GF-D8 (cell line): ENCODE data around the gene XPC.
"Not testable (repeated sequence)": the region's sequence is repeated elsewhere in the genome, so short reads cannot be mapped to it uniquely, and the experiment has no call there.

Experiments
- DNase-seq: peaks from one replicate; lab custom pipeline; 2025; lab: John Stamatoyannopoulos, UW

Gene XPC

GRCh38 chr3:14119651-14120050, 58.8 kb downstream of the XPC start:
- DNase-seq = no peak

- no peak for DNase-seq
These were observed 59.7 kb downstream of the XPC start for GRCh38 chr3:14118400-14119381.

GRCh38 chr3:14117468-14118399, 60.7 kb downstream of the XPC start:
- DNase-seq = no peak

- DNase-seq = no peak
These were observed 64.3 kb downstream of the XPC start for GRCh38 chr3:14113965-14114635.

GRCh38 chr3:14110699-14111098, 67.7 kb downstream of the XPC start:
- no peak for DNase-seq

GRCh38 chr3:14109821-14110220, 68.6 kb downstream of the XPC start:
- DNase-seq = not testable (repeated sequence)

GRCh38 chr3:14097616-14098391, 80.6 kb downstream of the XPC start:
- DNase-seq = no peak

- DNase-seq = no peak
These were observed 81.7 kb downstream of the XPC start for GRCh38 chr3:14096742-14097141.
